Glomerular visceral epithelial cell (primary cell): ENCODE data around the gene PODXL.
"Not testable (repeated sequence)": the region's sequence is repeated elsewhere in the genome, so short reads cannot be mapped to it uniquely, and the experiment has no call there.

Experiments
- DNase-seq: peaks from one replicate; pipeline ENCODE4 v3.0.0-alpha.2; 2016; ENCODE audit errors: extremely low spot score

The PODXL gene

DNA sequence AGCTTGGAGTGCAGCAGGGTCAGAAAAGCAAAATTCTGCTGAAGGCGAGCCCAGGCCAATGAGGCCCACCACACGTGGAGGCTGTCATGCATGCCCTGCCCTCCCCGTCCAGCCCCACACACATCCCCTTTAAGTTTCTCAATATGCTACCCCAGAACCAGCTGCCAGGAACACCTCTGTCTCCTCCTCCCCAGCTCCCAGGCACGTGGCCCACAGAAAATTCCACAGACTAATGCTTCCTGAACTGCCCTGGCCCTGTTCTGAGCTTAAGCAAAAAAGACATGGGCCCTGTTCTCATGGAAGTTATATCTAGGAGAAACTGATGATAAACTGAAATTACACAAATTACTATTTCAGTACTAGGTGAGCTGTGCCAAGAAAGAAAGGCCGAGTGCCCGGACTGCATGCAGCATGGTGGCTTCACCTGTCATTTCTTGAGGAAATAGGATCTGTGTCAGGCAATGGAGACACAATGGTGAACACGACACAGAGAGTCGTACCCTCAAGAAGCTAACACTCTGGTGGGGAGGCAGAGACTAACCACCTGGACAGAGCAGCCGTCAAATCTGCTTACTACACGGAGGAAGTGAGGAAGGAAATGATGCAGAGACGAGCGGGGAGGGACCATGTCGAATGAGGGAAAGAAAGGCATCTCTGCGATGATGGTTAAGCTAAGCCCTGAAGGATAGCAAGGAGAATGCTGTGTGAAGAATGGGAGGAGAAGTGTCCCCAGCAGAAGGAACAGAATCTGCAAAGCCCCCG lies 44.5 kb downstream of the PODXL start:
- DNase-seq: no peak

DNA sequence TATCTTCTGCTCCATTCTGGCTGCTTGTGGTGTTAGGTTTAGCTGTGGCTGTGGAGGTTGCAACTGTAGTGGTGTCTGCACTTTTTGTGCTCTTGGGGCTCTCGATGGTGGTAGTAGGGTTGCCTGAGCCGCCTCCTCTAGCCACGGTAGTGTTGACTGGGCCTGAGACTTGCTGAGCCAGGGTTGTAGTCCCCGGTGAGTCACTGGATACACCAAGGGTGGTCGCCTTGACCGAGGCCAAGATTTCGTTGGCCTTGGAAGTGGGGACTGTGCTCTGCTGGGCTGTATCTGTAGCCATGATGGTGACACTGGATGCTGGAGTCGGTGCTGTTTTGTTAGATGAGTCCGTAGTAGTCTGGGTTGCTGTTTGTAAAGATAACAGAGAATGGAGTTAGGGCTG lies 45.4 kb downstream of the PODXL start:
- DNase-seq: no peak

DNA sequence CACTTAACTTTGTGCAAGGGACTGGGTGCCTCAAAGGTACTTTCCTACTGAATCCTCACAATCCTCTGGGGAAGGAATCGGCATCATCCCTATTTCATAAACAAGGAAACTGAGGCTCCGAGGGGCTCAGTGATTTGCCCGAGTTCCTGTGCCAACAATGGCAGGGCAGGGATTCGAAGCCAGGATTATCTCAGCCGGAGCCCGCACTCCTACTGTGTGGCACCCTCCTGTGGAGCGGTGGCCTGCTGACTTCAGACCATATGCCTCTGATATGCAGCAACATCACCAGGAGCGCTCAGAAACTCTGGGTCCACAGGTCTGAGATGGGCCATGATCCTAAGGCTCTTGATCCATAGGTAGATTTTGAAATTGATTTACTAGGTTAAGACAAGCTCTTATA lies 46.6 kb downstream of the PODXL start:
- no peak for DNase-seq

DNA sequence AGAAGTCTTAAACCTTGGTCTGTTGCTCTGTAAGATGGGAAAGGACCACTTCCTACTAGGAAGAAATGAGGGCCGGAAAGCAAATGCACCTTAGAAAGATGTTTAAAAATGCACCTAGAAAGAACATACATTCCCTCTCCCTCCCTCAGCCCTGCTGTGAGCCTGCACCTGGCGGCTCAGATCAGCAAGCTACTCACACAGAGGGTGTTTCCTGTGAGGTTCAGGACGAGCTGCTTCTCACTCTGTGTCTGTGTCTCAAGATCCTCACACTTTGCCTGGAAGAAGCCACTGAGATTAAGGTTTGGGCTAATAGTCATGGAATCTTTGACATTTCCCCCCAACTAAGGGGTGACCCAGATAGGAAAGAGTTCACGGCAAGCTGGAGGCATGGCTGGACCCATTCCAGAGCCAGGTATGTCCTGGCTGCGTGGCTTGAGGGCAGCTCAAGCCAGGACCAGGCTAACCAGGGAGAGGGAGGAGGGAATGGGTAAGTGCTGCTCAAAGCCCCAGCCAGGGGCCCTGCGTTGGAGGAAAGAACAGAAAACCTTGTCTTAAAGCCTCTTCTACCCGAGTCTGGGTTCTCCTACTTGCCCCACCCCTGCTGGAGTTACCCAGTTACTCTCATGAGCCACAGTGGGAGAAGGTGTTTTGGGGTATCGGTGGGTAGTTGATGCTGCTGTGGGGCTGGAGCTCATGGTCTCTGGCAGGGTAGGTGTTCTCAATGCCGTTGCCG lies 47.5 kb downstream of the PODXL start:
- no peak for DNase-seq

- peak; percentile 71 for DNase-seq
Measured at GRCh38 chr7:131507592-131508331, 48.7 kb downstream of the PODXL start.

DNA sequence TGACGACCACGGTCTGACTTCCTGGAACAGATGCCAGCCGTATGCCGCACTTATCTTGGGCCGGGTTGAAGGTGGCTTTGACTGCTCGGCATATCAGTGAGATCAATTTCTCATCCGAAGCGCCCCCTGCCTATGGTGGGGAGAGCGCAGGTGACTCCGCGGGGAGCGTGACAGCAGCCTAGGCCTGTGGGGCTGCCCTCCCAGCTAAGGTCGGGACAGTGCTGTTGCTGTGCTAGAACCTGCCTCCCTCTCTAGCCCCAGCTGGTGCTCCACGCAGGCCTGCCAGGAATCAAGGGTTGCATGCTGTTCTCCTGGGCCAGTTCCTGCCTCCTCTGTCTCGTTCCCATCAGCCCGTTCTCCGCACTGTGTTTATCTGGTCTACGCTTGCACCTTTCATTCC lies 49.8 kb downstream of the PODXL start:
- DNase-seq: no peak

- no peak for DNase-seq
Measured at GRCh38 chr7:131505636-131506557, 50.5 kb downstream of the PODXL start.

GRCh38 chr7:131505037-131505620 lies 51.3 kb downstream of the PODXL start:
- DNase-seq: not testable (repeated sequence)

GRCh38 chr7:131504157-131504899 lies 52.1 kb downstream of the PODXL start:
- DNase-seq: no peak

DNA sequence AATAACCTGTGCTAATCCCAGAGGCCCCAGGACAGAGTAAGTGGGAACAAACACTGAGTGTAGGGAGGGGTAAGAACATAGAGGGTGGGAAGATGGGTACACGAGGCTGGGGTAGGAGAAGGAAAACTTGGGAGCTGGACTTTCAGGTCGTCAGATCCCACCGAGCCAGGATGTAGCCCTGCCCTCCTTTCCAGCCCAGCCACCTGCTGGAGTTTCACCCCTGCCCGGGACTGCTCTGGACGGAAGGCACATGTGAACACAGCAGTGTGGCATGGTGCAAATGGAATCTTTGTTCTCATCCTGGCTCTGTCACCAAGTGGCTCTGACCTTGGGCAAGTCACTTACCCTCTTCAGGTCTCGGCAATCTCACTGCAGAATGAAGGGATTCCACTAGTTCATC lies 52.8 kb downstream of the PODXL start:
- no peak for DNase-seq

GRCh38 chr7:131502810-131503508 lies 53.5 kb downstream of the PODXL start:
- DNase-seq: peak; percentile 60

DNA sequence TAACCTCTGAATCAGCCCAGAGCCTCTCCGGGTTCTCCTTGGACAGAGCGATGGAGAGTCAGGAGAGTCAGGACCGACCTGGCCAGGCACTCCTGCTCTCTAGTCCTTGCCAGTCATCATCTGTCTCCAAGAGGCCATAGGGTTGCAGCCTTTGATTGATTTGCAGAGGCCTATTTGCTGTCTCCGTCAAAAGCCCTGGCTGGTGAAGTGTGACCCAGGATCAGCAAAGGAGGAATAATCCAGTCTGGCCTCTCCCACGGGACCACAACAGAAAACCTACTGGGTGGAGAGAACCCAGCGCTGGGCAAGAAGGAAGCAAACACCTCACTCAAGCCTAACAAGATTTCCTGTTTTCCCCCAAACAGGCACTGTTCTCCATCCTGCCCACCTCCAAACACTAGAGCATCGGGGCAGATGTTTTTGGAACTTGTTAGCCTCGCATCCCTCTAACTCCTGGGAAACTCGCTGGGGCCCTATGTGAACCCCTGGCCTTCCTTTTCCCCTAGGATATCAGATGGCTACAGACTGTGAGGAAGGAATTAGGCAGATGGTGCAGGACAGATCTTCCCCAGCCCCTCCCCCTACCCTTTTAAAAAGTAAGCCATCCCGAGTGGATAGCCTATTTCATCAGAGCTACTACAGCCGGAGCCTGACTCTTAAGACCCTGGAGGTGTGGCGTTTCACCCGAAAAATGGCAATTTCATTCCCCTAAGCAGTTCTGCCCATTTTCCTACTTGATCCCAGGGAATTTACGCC lies 54.3 kb downstream of the PODXL start:
- DNase-seq: no peak

- peak; percentile 70 for DNase-seq
Measured at GRCh38 chr7:131501422-131501821, 55.0 kb downstream of the PODXL start.

- DNase-seq: no peak
Measured at GRCh38 chr7:131500357-131500756, 56.1 kb downstream of the PODXL start.

- DNase-seq: no peak
Measured at GRCh38 chr7:131499801-131500200, 56.6 kb downstream of the PODXL start.

GRCh38 chr7:131498237-131498885 lies 58.1 kb downstream of the PODXL start:
- no peak for DNase-seq

DNA sequence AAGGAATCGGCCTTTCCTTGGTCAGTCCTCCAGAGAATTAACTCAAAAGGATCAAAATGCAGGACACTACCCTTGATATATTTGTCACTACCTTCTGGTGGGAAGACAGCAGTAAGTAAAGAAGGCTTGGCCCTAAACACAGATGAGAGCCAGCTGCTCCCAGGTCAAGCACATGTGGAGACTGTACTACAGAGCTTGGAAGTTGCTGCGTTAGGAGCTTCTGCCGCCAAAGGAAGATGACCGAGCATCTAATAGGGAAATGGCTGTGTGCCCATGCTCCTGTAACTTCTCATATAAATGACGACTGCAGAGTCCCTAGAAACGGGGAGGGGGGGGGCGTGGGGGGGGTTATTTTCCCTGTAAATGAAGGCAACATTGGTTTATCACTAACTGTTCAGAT lies 59.0 kb downstream of the PODXL start:
- DNase-seq: no peak

DNA sequence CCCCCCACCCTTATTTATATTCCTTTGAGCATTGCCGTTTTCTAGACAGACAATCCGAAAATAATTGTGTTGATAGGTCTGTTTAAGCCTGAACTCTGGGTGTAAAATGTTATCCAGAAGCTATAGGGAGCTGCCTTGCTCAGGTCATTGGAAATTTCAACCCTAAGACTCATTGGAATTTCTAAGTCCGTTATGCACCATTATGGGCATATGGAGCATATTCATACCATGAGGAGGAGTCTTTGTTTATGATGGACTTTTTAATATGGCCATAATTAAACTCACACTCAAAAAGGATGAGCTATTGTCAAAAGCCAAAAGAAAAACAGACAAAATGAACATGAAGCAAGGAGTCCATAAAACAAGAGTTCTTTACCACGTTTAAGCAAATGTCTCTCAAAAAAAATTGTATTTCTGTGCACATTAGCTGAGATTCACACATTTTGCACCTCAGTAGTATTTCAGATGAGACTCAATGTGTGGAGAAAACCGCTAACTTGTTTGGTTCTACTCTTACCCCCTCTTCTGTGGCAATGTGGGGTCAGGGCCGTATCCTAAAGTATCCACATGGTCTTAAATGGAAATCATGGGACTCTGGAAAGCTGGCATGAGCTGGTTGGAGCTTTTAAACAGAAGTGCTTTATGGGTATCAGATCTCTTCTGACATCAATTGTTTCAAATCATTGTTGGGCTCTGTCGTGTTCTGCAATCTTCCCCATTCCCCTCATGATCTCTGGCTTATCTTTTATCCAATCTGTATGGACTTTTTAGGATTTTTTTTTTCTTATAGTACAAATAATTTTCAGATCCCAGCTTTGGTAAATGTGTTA lies 60.5 kb downstream of the PODXL start:
- DNase-seq: no peak
